Measurements from ENCODE around the gene CD34.
"Not testable (repeated sequence)": the region's sequence is repeated elsewhere in the genome, so short reads cannot be mapped to it uniquely, and the experiment has no call there.

CD34 gene

DNA sequence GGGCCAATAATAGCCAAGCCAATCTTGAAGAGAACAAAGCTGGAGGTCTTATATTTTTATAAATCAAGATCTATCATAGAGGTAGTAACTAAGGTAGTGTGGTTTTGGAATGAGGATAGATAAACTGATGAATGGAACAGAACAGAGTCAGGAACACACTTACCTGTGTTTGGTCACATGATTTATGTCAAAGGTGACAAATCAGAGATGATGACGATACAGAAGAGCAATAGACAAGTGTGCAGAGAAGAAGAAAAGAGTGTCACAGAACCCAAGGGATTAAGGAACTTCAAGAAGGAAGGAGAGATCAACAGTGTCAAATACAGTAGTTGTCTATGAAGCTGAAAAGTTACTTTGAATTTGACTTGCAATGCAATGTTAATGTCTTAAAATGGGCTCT lies 16.1 kb upstream of the CD34 start:
- DNase-seq, result no peak

DNA sequence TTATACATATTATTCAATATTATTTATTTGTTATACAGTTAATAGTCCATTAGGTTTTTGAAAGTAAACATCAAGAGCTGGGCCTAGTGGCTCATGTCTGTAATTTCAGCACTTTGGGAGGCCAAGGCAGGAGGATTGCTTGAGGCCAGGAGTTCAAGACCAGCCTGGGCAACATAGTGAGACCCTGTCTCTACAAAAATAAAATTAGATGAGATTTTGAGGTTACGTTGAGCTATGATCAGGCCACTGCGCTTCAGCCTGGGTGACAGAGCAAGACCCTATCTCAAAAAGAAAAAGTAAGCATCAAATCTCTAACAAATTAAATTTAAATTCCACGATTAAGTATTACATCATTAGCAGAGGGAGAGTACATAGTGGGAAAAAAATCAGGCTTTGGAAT lies 15.0 kb upstream of the CD34 start:
- DNase-seq, result not testable (repeated sequence)

DNA sequence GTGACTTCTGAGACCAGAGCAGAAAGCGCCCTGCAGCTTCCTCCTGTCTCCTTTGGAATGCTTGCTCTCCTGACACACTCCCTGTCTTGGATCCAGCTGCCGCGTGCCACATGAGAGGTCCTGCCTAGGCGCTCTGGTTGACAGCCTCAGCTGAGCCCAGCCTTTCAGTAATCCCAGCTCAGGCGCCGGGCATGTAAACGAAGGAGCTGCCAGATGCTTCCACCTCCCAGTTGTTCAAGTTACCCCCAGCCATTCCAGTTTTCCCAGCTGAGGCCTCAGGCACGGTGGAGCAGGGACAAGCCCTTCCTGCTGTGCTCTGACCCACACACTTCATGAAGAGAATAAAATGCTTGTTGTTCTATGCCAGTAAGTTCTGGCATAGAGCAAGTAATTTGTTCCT lies 14.3 kb upstream of the CD34 start:
- DNase-seq, result no peak

DNA sequence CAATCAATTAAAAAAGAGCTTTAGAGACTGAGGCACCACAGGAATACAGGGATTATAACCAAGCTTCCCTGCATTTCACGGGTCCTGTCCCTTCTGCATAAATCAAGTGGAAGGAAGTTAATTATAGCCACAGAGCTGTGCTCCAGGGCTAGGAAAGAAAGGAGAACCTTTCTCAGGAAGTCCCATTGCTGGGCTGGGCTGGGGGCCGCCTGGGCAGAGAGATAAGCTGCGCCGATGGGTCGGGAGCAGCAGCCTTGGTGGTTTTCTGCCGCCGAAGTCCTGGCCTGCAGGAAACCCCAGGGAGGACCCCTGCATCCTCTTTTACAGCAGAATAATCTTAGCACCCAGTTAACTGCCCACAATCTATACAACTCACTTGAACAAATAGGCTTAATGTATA lies 12.6 kb upstream of the CD34 start:
- DNase-seq, result no peak

DNA sequence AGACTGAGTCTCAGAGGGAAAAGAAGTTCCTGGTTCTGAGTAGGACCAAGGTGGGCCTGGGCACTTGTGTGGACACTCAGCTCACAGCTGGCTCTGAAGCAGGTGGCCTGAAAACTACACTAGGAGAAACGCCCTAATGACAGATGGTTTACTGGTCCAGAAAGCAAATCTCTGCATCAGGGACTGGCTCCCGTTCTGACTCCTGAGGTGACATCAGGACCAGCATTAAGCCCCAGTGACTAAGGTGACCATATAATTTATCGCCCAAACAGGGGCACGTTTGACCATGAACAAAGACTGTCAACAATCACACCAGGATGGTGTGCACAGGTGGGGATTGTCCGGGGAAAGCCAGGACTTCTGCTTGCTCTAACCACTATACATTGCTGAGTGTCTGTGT lies 12.2 kb upstream of the CD34 start:
- DNase-seq, result no peak

DNA sequence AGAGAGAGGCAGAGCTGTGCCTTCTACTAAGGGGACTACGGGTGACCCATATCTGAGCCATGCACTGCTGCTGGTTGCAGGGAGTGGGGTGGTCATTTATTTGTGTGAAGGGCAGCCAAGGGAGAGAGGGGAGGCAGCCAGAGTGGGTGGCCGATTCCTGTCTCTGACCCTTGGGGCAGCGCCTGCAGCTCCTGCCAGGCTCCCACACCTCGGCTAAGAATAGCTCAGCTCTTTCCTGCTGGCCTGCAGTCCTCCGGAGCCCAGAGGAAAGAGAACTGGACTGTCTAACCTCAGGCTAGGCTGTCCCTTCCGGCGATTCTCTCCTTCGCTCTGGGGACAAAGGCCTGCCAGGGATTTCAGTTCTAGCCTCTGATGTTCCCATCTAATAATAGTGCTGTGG lies 11.6 kb upstream of the CD34 start:
- no peak for DNase-seq

DNA sequence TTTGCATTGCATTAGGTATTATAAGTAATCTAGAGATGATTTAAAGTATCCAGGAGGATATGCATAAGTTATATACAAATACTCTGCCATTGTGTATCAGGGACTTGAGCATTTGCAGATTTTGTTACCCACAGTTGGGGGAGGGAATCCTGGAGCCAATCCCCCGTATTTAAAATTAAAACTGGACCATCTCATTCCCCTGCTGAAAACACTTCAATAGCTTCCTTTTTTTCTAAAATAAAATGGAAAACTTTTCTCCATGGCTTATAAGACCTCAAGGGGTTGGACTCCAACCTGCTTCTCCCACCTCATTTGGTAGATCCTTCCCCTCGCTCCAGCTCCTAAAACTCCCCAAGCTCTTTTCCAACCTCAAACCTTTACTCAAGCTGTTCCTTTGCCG lies 10.4 kb upstream of the CD34 start:
- no peak for DNase-seq

DNA sequence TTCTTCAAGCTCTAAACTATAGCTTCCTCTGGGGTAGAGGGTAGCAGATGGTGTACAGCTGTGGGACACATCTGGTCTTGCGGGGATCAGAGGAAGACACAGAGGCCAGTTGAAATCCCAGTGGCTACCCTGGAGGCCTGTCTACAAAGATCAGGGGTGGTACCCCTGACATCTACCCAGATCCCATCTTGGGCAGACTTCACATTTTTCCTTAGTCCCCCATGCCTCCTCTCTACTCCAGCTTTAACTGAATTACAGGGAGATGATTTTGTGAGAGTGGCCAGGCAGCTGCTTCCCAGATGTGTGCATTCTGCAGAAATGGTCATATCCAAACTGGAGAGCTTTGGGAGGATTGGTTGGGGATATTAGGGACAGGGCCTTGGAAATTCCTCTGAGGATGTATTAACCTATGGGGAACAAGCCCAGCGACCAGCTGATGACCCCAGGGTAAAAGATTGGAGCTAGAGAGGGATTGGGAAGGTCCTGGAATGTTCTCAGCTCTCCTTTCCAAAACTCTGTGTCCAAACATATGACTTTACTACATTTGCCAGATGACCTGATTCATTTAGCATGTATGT lies 9.6 kb upstream of the CD34 start:
- no peak for DNase-seq

DNA sequence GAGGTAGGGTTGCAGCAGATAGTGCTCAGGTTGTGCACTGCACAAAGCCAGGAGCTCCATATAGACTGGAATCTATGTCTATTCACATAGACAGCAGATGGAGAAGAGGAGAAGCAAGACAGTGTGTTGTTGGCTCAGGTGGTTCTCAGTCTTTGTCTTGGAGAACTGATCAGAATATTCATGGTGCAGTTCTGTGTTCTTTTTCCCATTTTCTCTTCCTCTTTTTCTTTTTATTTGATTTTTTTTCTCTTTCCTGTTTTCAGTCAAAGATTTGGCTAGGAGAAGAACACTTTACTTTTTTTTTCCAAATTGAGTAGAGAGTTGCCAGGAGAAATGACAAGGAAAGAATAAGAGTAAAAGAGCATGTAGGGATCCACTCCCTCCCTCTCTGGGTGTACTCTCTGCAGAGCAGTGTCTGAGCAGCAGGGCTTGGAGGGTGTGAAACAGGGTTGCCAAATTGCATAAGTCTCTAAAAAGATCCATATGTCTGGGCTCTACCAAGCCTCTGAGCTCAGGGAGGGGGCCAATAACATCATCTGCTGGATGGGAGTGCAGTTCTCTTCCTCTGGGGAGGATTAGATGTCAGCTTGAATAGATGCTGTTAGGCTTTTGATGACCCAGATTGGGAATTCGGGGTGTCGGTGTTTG lies 8.7 kb upstream of the CD34 start:
- DNase-seq, result no peak

DNA sequence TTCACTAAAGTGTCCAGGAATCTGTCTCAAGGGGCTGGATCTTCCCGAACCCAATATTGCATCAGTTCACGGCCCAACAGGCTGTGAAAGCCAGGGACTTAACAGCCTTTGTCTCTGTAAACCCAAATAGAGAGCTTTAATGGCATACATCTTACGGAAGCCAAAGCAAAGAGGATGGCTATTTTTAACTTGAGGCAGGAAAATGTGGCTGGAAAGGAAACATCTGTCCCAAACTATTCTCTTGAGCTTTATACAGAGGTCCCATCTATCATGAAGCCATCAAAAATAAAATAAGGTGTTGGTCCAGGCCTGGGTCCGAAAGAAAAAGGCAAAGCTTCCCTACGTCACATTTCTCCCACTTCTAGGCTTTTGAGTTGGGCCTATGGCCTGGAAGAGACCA lies 7.7 kb upstream of the CD34 start:
- no peak for DNase-seq

DNA sequence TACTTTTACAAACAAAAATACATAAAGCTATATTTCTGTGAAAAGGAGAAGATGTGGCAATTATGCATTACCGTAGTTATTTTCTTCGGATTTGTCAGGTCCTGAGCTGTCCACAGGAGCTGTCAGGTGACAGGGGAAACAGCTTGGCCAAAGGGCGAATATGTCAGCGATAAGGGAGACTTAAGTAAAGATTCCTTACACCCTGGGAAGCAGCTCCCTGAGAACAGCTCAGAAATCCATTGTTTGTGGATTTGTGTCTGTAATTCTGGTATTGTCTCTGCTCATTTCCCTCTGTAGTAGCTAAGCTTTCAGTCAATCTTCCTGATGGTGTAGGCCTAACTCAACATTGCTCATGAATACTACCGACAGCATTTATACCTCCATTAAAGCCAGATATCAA lies 7.1 kb upstream of the CD34 start:
- DNase-seq, result no peak

DNA sequence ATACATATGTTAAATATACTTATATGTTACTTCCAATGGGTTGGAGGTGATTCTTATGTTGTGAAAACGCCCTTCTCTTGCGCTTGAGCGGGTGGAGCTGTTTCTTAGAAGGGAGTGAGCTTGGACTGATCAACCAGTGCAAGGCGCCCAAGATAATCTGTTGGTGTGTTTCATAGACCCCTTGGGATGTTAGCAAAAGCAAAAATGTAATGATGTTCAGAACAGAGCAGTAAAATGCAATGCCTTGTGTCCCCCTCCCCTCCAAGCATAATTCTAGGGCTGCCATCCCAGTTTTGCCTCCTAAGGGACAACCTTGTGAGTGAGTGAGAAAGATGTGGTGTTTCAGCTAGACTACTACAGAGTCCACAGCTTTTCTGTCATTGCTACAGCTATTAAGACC lies 6.2 kb upstream of the CD34 start:
- DNase-seq, result no peak

DNA sequence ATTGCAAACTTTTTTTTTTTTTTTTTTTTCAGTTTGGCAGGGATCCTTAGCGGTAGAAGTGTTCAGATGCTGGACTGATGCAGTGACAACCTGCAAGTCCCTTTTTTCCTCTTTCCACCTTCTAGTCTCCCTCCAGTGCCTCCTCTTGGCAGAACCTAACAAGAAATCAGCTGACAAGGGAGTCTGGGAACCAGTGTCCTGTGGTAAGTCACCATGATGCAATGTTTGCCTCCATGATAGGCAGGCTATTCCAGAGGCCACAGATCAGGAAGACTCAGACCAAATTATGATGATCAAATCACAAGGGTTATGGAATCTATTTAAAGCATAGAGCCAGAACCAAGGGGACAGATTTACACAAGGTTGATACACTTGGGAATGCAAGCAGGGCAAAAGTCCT lies 3.0 kb upstream of the CD34 start:
- DNase-seq, result no peak

DNA sequence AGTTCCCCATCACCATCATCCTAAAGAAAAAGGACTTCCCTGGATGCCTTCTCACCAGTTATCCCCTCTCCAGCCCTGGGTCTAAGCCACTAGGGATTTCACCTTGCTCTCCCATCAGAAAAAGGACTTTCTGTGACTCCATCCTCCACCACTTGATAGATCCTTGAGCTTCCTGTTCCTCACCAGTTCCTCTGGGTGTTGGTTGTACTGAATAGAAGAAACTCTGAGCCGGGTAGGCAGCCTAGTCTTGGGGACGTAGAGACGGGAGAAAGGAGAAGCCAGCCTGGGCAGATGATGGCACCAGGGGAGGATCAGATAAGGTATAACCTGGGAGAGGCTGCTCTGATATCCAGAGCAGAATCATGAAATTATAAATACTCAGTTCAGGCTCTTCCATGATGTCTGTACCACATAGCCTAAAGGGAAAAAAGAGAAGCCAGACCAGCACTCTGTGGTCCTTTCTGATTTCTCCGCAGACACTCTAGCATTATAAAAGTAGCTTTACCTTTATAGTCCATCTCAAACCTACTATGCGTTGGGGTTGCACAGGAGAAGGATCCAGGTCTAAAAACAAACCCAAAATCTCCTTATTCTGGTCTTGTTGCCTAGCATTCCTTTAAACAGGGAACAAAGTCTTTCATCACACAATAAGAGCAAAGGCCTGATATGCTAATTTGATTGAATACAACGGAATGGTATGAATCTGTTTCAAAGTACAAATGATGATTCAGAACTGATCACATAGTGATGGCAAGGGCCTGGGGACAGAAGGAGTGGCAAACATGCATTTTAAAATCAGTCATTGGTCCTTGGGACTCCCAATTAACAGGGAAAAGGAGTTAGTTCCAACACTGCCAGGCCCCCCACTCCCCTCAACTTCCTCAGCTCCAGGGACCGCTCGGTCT lies 1.2 kb upstream of the CD34 start:
- DNase-seq, result no peak

DNA sequence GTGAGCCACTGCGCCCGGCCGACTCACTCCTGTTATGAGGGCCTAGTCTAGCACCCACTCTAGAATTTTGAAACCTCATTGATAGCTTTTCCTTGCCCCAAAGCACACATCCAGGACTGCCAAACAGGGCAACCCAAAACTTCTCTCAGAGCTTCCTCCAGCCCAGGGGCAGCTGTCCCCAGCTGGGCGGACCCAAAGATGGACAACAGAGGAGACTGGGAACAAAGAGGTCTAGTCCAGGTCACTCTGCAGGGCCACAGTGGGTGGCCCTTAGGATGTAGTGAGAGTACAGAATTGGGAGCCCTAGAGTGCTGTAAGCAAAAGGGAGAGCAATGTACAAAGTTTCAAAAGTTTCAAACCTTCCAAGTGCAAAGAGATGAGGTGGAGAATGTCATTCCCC lies 1.2 kb downstream of the CD34 start:
- no peak for DNase-seq

DNA sequence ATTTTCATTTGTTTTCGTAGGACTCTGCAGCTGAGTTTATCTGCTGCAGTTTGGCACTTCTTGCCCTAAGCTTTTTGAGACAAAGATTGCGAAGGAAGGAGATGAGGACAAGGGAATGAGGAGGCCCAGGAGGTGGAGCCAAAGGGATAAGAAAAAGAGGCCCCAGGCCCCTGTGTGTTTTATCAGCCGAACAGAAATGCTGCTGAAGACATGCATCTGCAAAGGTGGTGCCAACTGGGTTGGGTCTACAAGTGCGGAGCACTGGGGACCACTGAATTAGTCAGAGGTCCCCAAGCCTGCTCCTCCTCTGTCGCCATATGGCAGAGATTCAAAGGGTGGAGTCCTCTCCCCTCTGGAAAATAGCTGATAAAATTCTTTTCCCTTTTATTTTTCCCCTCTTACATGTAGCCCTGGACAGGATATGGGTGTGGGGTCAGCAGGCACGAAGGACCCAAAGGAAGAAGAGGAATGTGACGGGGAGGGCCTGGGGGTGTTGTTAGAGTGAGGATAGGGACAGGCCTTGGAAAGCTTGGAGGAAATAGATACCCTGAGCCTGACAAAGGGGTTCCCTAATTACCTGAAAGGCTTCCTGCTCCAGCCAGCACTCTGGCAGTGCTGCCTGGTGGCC lies 2.7 kb downstream of the CD34 start:
- DNase-seq, result no peak

DNA sequence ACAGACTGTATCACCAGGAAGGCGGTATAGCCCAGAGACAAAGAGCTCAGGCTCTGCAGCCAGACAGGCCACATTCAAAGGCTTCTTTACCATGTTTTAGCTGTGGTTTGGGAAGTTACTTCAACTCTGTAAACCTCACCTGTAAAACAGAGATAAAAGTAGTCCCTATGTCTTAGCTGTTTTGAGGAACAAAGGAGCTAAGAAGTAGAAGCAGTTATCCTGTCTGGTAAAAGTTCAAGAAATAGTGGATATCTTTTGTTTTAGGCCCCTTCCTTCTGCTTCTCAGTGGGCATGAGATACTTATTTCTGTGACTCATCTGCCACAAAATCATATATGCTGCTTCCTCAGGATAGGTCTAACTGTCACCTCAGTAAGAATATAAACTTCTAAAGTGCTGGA lies 6.5 kb downstream of the CD34 start:
- no peak for DNase-seq

DNA sequence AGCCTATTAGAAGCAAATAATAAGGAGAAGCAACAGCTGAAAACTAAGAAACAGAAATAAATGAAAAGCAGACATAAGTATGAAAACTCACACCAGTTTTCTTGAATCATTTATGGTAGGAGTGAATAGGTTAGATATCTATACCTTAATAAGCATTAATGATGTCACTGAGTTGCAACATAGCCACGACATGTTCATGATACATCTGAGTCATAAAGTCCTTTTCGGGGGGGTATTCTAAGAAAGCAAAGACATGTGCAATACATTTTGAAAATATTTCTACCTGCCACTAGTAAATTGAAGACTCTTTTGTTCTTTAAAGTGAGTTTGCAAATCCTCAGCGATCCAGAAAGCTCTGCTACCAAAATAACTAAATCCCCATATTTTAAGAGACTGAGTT lies 7.2 kb downstream of the CD34 start:
- no peak for DNase-seq

DNA sequence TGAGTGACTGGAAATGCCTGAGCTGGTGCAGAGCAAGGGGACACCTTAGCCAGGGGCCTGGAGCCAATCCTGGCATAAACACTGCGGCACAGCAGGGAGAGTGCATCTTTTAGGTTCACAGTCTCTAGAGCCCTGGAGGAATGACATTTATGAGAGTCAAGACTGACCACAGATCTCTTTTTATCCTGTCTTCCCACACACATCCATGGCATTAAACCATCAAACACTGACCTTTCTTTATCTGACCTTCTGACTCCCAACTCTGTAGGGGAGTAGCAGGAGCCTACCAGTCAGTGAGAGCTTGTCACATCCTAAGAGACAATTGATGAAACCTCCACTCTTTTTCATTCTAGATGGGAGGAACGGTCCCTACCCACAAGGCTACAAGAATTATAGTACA lies 7.9 kb downstream of the CD34 start:
- no peak for DNase-seq

DNA sequence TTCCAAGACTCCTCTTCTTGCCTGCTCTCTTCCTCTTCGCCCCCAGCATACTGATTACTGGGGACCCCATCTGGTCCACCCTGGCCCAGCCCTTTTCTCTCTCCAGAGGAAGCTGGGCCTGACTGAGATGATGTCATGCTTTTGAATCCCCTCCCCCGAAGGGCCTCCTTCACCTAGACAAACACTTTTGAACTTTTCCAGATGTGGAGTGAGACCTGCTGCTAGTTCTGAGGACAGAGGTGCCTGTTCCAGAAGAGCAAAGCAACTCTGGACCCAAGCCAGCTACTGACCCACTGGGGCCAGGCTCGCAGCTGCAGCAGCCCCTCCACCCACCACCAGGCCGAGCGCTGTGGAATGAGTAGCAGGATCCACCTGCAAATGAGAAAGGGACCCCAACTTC lies 8.4 kb downstream of the CD34 start:
- DNase-seq, result no peak

DNA sequence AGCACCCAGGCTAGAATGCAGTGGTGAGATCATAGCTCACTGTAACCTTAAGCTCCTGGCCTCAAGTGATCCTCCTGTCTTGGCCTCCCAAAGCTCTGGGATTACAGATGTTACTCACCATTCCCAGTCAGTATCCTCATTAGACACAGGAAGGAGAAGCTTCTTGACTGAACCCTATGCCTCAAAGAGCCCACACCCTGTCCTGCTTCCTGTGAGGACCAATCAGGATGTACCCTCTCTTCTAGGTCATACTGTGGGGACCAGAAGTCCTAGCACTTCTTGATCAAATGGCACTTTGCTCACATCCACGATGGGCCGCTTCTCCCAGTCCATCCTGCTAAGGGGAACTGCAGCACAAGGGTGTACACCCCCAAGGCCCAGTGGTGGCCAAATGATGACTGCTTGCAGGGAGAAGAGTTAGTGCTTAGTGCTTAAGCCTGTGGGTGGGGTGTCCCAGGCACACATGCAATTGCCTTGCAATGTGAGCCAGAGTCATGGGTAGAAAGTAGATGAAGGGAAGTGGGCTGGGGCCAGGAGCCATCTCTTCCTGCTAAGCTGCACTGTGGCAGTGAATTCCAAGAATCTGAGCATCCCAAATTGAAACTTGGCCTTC lies 9.8 kb downstream of the CD34 start:
- no peak for DNase-seq

DNA sequence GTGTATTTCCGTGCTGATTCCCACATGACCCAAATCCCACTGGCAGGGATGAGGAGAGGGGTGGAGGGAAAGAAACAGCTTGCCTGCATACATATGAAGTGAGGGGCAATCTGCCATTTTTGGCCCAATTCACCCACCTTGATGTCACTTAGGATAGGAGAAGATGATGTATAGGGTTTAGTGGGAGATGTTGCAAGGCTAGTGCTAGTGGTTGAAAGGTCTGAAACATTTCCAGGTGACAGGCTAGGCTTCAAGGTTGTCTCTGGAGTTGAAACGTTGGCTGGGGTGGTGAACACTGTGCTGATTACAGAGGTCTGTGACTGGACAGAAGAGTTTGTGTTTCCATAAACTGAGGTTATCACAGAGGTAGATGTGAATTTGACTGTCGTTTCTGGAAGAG lies 12.1 kb downstream of the CD34 start:
- DNase-seq, result no peak

DNA sequence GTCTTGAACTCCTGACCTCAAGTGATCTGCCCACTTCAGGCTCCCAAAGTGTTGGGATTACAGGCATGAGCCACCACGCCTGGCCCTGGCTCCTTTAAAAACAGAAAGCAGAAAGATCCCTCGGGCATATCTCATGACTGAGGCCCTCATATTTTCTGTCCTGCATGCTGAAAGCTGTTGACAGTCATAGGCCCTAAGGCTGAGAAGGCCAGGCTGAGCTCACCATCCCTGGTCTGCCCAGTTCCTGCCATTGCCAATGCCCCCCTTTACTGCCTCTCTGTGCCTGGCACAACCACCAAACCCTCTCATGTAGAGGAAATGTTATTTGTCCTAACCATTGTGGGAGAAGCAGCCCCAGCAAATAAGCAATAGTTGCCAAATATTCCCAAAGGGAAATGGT lies 12.7 kb downstream of the CD34 start:
- DNase-seq, result no peak

DNA sequence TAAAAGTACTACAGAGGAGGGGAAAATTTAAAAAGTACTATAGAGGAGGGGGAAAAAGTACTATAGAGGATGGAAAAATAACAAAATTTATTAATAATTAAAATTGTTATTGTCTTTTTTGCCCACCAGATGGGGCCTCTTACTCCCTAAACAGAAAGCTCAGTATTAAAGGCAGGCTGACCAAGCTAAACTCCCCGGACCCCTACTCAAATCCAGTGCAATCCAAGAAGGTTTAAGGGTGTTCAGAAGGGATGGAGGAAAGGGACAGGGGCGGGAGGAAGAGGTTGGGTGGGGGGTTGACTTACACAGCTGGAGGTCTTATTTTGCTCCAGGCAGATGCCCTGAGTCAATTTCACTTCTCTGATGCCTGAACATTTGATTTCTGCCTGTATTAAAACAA lies 13.7 kb downstream of the CD34 start:
- no peak for DNase-seq
